ENCODE measurements around the gene PAPOLG.
A peak's percentile ranks its signal among the peaks of the same experiment; 100 is the strongest.

PAPOLG gene

GRCh38 chr2:60756097-60757087, at the start of gene PAPOLG:
Gene PAPOLG, plus strand, starts transcription at chr2:60756268. Its CDS starts 211 bp downstream, at chr2:60756479.
- Histone ChIP-seq H3K36me3 (peaks cover 13 to 15% (median 15%) of the 10 kb centered on the region in 3 donors), H3K4me3 (peak within 1 kb of the TSS; percentile 87 to 92), H3K27ac (peak within 1 kb of the TSS; percentile 89 to 90), H3K9me3 (no peaks in the 10 kb centered on the region), H3K4me1 (peaks cover 0 to 24% (median 8%) of the 10 kb centered on the region in 4 donors), H3K27me3 (no peaks in the 10 kb centered on the region)
- no peak for TF ChIP-seq CTCF (IDR thresholded peaks at IDR 0.05)
- intact Hi-C loops (cut with DNase I; ENCODE audit: low total_unique reads), result loop anchor here (5.0 kb wide), 1 partner anchor 126 kb away; the partner anchor contains the start of gene REL
- peak; percentile 97 to 98 for DNase-seq

- no peak overlapping the region for H3K4me3 ChIP-seq
- no peaks in the 10 kb centered on the region for H3K9me3 ChIP-seq
- TF ChIP-seq CTCF (IDR thresholded peaks at IDR 0.05), result peak; percentile 74 to 75
- no peaks in the 10 kb centered on the region for H3K36me3 ChIP-seq
- H3K27me3 ChIP-seq, result no peaks in the 10 kb centered on the region
- H3K27ac ChIP-seq, result no peak overlapping the region
- H3K4me1 ChIP-seq, result peaks cover 0 to 3% (median 0%) of the 10 kb centered on the region in 4 donors
- intact Hi-C loops (cut with DNase I; ENCODE audit: low total_unique reads), result loop anchor here (2.0 kb wide), 1 partner anchor 291 kb away; no protein-coding TSS in a partner anchor
- DNase-seq, result no peak
Measured at GRCh38 chr2:60707750-60708371, 48.2 kb upstream of the PAPOLG start.

GRCh38 chr2:60708630-60709320, 47.3 kb upstream of the PAPOLG start:
- H3K36me3 ChIP-seq, result no peaks in the 10 kb centered on the region
- no peaks in the 10 kb centered on the region for H3K27me3 ChIP-seq
- no peak for TF ChIP-seq CTCF (IDR thresholded peaks at IDR 0.05)
- DNase-seq, result no peak
- no peaks in the 10 kb centered on the region for H3K9me3 ChIP-seq
- H3K4me3 ChIP-seq, result no peak overlapping the region
- peaks cover 0 to 3% (median 0%) of the 10 kb centered on the region in 4 donors for H3K4me1 ChIP-seq
- H3K27ac ChIP-seq, result no peak overlapping the region
- intact Hi-C loops (cut with DNase I; ENCODE audit: low total_unique reads), result loop anchor here (2.0 kb wide), 1 partner anchor 290 kb away; no protein-coding TSS in a partner anchor

GRCh38 chr2:60710707-60711106, 45.4 kb upstream of the PAPOLG start:
- DNase-seq, result peak; percentile 42 to 72
- Histone ChIP-seq H3K36me3 (no peaks in the 10 kb centered on the region), H3K27me3 (no peaks in the 10 kb centered on the region), H3K9me3 (no peaks in the 10 kb centered on the region), H3K4me1 (peaks cover 0 to 3% (median 0%) of the 10 kb centered on the region in 4 donors), H3K4me3 (no peak overlapping the region), H3K27ac (no peak overlapping the region)
- intact Hi-C loops (cut with DNase I; ENCODE audit: low total_unique reads), result no loop called here
- no peak for TF ChIP-seq CTCF (IDR thresholded peaks at IDR 0.05)

- no peak overlapping the region for H3K4me3 ChIP-seq
- H3K36me3 ChIP-seq, result no peaks in the 10 kb centered on the region
- intact Hi-C loops (cut with DNase I; ENCODE audit: low total_unique reads), result no loop called here
- H3K27me3 ChIP-seq, result no peaks in the 10 kb centered on the region
- no peak overlapping the region for H3K27ac ChIP-seq
- no peaks in the 10 kb centered on the region for H3K4me1 ChIP-seq
- TF ChIP-seq CTCF (IDR thresholded peaks at IDR 0.05), result no peak
- H3K9me3 ChIP-seq, result no peaks in the 10 kb centered on the region
- no peak for DNase-seq
Measured at GRCh38 chr2:60715561-60715960, 40.5 kb upstream of the PAPOLG start.
